Muscle of back (tissue), 11 donors: ENCODE results near the gene ZNF546. TPM values are rescaled to one million over a fixed set of nuclear protein-coding genes. Genes with fewer than 3 reads are reported as not detected.
"Not testable (repeated sequence)": the region's sequence is repeated elsewhere in the genome, so short reads cannot be mapped to it uniquely, and the experiment has no call there.

Experiments used
- DNase-seq, 3 donors: peaks; one replicate each; pipeline versions ENCODE4 v3.0.0 to v3.0.0-alpha.2; 2013
- polyA plus RNA-seq, 10 donors: library from polyadenylated mRNA; unstranded; fragments of 120-200 nt; gene quantifications; one replicate each; pipeline ENCODE4 v1.2.1, GENCODE V29; 2013; ENCODE audit not compliant: insufficient read length in 10 of 10

The ZNF546 gene
- polyA plus RNA-seq, 10 donors = 2.5 to 6.3 (median 3.9) TPM

- DNase-seq = no peak
Observed at GRCh38 chr19:39983695-39984300, 13.1 kb upstream of the ZNF546 start.

- no peak for DNase-seq
Observed at GRCh38 chr19:39986643-39987042, 10.2 kb upstream of the ZNF546 start.

- no peak for DNase-seq
Observed at GRCh38 chr19:39987167-39987566, 9.7 kb upstream of the ZNF546 start.

- DNase-seq = no peak
Observed at GRCh38 chr19:39987596-39987995, 9.3 kb upstream of the ZNF546 start.

GRCh38 chr19:39993605-39994004 lies 3.3 kb upstream of the ZNF546 start:
- no peak for DNase-seq

- no peak for DNase-seq
Observed at GRCh38 chr19:39994361-39994760, 2.5 kb upstream of the ZNF546 start.

GRCh38 chr19:39995794-39996193 lies 1.1 kb upstream of the ZNF546 start:
- peak in 1 of 3 donors; percentile 16 for DNase-seq

GRCh38 chr19:39996218-39996810 lies 546 bp upstream of the ZNF546 start:
- DNase-seq = peak in 2 of 3 donors; percentile 25 to 36

GRCh38 chr19:39997638-39998216 lies 867 bp downstream of the ZNF546 start:
- no peak for DNase-seq

GRCh38 chr19:39998501-39998900 lies 1.6 kb downstream of the ZNF546 start:
- no peak for DNase-seq

- DNase-seq = no peak
Observed at GRCh38 chr19:40005691-40006272, 8.9 kb downstream of the ZNF546 start.

GRCh38 chr19:40006273-40006691 lies 9.4 kb downstream of the ZNF546 start:
- DNase-seq = peak in 1 of 3 donors; percentile 44

GRCh38 chr19:40009674-40010073 lies 12.8 kb downstream of the ZNF546 start:
- no peak for DNase-seq

- no peak for DNase-seq
Observed at GRCh38 chr19:40013991-40014390, 17.1 kb downstream of the ZNF546 start.

GRCh38 chr19:40023969-40024368 lies 27.1 kb downstream of the ZNF546 start:
- no peak for DNase-seq

GRCh38 chr19:40025938-40026596 lies 29.2 kb downstream of the ZNF546 start:
- DNase-seq = no peak

GRCh38 chr19:40026597-40026970 lies 29.7 kb downstream of the ZNF546 start:
- no peak for DNase-seq

GRCh38 chr19:40033989-40034560 lies 37.2 kb downstream of the ZNF546 start:
- no peak for DNase-seq

GRCh38 chr19:40035996-40036395 lies 39.1 kb downstream of the ZNF546 start:
- DNase-seq = no peak

GRCh38 chr19:40038047-40038446 lies 41.2 kb downstream of the ZNF546 start:
- not testable (repeated sequence) for DNase-seq

GRCh38 chr19:40041718-40042117 lies 44.9 kb downstream of the ZNF546 start:
- not testable (repeated sequence) for DNase-seq

- no peak for DNase-seq
Observed at GRCh38 chr19:40053491-40053890, 56.6 kb downstream of the ZNF546 start.
